HepG2 (cell line): ENCODE results near the gene OTOP3. TPM values are rescaled to one million over a fixed set of nuclear protein-coding genes. Genes with fewer than 3 reads are reported as not detected.
A peak's percentile ranks its signal among the peaks of the same experiment; 100 is the strongest.

Experiments
- CBX1 ChIP-seq: IDR thresholded peaks from one replicate; pipeline ENCODE4 v1.6.1; 2016; ENCODE audit warnings: antibody characterized with exemption, low read depth
- CERS6 ChIP-seq: sonication (generic); formaldehyde crosslinking; IDR thresholded peaks from 2 replicates; pipeline ENCODE4 v1.5.0; 2020; ENCODE audit warnings: missing genetic modification reagents
- HDAC1 ChIP-seq: sonication (generic); formaldehyde crosslinking; IDR thresholded peaks from 2 replicates; pipeline ENCODE4 v1.5.1; 2020; ENCODE audit warnings: mild to moderate bottlenecking, missing genetic modification reagents
- KAT2B ChIP-seq: fragments of 150-350 bp; IDR thresholded peaks from 2 replicates; pipeline ENCODE4 v1.6.1; 2014; ENCODE audit warnings: low read depth, low read length, borderline replicate concordance
- KDM1A ChIP-seq: IDR thresholded peaks from 2 replicates; pipeline ENCODE4 v1.6.1; 2016; ENCODE audit warnings: missing compliant biosample characterization
- NCOA5 ChIP-seq: sonication (generic); formaldehyde crosslinking; IDR thresholded peaks from 2 replicates; pipeline ENCODE4 v1.4.0; 2020; ENCODE audit warnings: missing genetic modification reagents
- NFE2L2 ChIP-seq: fragments of 150-350 bp; IDR thresholded peaks from 2 replicates; pipeline ENCODE4 v1.6.1; 2014; ENCODE audit warnings: low read length
- NR3C1 ChIP-seq: sonication (generic); formaldehyde crosslinking; IDR thresholded peaks from 2 replicates; pipeline ENCODE4 v1.4.0; 2020; ENCODE audit warnings: missing genetic modification reagents
- TFDP2 ChIP-seq: sonication (generic); formaldehyde crosslinking; IDR thresholded peaks from 2 replicates; pipeline ENCODE4 v1.4.0; 2020; ENCODE audit warnings: missing genetic modification reagents
- ZFYVE20 ChIP-seq: sonication (generic); formaldehyde crosslinking; IDR thresholded peaks from 2 replicates; pipeline ENCODE4 v1.8.0; 2023; ENCODE audit warnings: low read depth, mild to moderate bottlenecking, moderate library complexity, missing genetic modification reagents, borderline replicate concordance
- ZNF547 ChIP-seq: sonication (generic); formaldehyde crosslinking; IDR thresholded peaks from 2 replicates; pipeline ENCODE4 v1.5.1; 2020; ENCODE audit warnings: mild to moderate bottlenecking, missing genetic modification reagents
- ZNF746 ChIP-seq: sonication (generic); formaldehyde crosslinking; IDR thresholded peaks from 2 replicates; pipeline ENCODE4 v1.8.0; 2022; ENCODE audit warnings: mild to moderate bottlenecking, missing genetic modification reagents
- ZNF816 ChIP-seq: sonication (generic); formaldehyde crosslinking; IDR thresholded peaks from 2 replicates; pipeline ENCODE4 v1.8.0; 2022; ENCODE audit warnings: missing genetic modification reagents, mild to moderate bottlenecking, borderline replicate concordance
- polyA plus RNA-seq, 8 experiments: library from polyadenylated mRNA; depleted of rRNA in 3 of 8; stranded (reverse) in 7 of 8; unstranded in 1 of 8; fragments of >200 nt; fragmentation: Illumina TruSeq in 4 of 8; extraction: Trizol in 4 of 8; gene quantifications; 2 replicates each; pipeline versions ENCODE4 v1.2.1 to v1.2.3, GENCODE V29; 2011 to 2016; ENCODE audit warnings: low read depth in 4 of 8, missing spikeins in 1 of 8, mixed read lengths in 1 of 8; ENCODE audit not compliant: insufficient read depth in 1 of 8
- total RNA-seq, 5 experiments: library from RNA; depleted of rRNA; stranded (reverse); fragments of >200 nt; fragmentation: Illumina TruSeq; extraction: Trizol; gene quantifications; 2 replicates each; pipeline ENCODE4 v1.2.3, GENCODE V29; 2016; ENCODE audit warnings: low read depth in 1 of 5
- TF ChIP-seq, protein P1 (sequence below): sonication (generic); formaldehyde crosslinking; IDR thresholded peaks from one replicate; pipeline ENCODE4 v1.5.1; 2020; ENCODE audit warnings: mild to moderate bottlenecking, missing genetic modification reagents; ENCODE audit errors: not compliant biosample characterization
- TF ChIP-seq, protein P2 (sequence below): sonication (generic); formaldehyde crosslinking; IDR thresholded peaks from 2 replicates; pipeline ENCODE4 v1.5.0; 2020; ENCODE audit warnings: missing genetic modification reagents
- TF ChIP-seq, protein P3 (sequence below): sonication (generic); formaldehyde crosslinking; IDR thresholded peaks from 2 replicates; pipeline ENCODE4 v1.4.0; 2020; ENCODE audit warnings: mild to moderate bottlenecking, missing genetic modification reagents

Gene OTOP3
- total and polyA plus RNA-seq, 2 of the 13 experiments (the other 11 are each of a cell fraction or from before 2014, with no cell fraction given), result not detected

- no peak for TF ChIP-seq KAT2B
- no peak for TF ChIP-seq CERS6 (CRISPR knock-in tag)
- no peak for TF ChIP-seq ZFYVE20
- no peak for TF ChIP-seq NCOA5
- TF ChIP-seq ZNF746 (CRISPR knock-in tag), result 0 out of 2 replicates have a peak, but pooled peaks have one; percentile 29
- TF ChIP-seq, protein P1, sequence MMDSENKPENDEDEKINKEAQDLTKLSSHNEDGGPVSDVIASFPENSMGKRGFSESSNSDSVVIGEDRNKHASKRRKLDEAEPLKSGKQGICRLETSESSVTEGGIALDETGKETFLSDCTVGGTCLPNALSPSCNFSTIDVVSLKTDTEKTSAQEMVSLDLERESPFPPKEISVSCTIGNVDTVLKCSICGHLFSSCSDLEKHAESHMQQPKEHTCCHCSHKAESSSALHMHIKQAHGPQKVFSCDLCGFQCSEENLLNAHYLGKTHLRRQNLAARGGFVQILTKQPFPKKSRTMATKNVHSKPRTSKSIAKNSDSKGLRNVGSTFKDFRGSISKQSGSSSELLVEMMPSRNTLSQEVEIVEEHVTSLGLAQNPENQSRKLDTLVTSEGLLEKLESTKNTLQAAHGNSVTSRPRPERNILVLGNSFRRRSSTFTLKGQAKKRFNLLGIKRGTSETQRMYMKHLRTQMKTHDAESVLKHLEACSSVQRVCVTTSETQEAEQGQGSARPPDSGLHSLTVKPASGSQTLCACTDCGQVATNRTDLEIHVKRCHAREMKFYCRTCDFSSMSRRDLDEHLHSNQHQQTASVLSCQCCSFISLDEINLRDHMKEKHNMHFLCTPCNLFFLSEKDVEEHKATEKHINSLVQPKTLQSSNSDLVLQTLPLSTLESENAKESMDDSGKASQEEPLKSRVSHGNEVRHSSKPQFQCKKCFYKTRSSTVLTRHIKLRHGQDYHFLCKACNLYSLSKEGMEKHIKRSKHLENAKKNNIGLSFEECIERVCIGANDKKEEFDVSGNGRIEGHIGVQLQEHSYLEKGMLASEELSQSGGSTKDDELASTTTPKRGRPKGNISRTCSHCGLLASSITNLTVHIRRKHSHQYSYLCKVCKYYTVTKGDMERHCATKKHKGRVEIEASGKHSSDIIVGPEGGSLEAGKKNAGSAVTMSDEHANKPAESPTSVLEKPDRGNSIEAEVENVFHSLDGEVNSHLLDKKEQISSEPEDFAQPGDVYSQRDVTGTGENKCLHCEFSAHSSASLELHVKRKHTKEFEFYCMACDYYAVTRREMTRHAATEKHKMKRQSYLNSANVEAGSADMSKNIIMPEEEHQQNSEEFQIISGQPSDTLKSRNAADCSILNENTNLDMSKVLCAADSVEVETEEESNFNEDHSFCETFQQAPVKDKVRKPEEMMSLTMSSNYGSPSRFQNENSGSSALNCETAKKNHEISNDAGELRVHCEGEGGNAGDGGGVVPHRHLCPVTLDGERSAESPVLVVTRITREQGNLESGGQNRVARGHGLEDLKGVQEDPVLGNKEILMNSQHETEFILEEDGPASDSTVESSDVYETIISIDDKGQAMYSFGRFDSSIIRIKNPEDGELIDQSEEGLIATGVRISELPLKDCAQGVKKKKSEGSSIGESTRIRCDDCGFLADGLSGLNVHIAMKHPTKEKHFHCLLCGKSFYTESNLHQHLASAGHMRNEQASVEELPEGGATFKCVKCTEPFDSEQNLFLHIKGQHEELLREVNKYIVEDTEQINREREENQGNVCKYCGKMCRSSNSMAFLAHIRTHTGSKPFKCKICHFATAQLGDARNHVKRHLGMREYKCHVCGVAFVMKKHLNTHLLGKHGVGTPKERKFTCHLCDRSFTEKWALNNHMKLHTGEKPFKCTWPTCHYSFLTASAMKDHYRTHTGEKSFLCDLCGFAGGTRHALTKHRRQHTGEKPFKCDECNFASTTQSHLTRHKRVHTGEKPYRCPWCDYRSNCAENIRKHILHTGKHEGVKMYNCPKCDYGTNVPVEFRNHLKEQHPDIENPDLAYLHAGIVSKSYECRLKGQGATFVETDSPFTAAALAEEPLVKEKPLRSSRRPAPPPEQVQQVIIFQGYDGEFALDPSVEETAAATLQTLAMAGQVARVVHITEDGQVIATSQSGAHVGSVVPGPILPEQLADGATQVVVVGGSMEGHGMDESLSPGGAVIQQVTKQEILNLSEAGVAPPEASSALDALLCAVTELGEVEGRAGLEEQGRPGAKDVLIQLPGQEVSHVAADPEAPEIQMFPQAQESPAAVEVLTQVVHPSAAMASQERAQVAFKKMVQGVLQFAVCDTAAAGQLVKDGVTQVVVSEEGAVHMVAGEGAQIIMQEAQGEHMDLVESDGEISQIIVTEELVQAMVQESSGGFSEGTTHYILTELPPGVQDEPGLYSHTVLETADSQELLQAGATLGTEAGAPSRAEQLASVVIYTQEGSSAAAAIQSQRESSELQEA, result peak; percentile 65
- TF ChIP-seq ZNF547, result peak; percentile 66; the same call in 1 of the 2 replicates
- no peak; the same call in 1 of the 2 replicates for TF ChIP-seq HDAC1
- no peak for TF ChIP-seq NR3C1 (CRISPR knock-in tag)
- TF ChIP-seq, protein P2, sequence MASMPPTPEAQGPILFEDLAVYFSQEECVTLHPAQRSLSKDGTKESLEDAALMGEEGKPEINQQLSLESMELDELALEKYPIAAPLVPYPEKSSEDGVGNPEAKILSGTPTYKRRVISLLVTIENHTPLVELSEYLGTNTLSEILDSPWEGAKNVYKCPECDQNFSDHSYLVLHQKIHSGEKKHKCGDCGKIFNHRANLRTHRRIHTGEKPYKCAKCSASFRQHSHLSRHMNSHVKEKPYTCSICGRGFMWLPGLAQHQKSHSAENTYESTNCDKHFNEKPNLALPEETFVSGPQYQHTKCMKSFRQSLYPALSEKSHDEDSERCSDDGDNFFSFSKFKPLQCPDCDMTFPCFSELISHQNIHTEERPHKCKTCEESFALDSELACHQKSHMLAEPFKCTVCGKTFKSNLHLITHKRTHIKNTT (CRISPR knock-in tag), result no peak
- TF ChIP-seq ZNF816 (CRISPR knock-in tag), result no peak
- peak; percentile 91 for TF ChIP-seq TFDP2 (CRISPR knock-in tag)
- no peak for TF ChIP-seq KDM1A (CRISPR knock-in tag)
- TF ChIP-seq, protein P3, sequence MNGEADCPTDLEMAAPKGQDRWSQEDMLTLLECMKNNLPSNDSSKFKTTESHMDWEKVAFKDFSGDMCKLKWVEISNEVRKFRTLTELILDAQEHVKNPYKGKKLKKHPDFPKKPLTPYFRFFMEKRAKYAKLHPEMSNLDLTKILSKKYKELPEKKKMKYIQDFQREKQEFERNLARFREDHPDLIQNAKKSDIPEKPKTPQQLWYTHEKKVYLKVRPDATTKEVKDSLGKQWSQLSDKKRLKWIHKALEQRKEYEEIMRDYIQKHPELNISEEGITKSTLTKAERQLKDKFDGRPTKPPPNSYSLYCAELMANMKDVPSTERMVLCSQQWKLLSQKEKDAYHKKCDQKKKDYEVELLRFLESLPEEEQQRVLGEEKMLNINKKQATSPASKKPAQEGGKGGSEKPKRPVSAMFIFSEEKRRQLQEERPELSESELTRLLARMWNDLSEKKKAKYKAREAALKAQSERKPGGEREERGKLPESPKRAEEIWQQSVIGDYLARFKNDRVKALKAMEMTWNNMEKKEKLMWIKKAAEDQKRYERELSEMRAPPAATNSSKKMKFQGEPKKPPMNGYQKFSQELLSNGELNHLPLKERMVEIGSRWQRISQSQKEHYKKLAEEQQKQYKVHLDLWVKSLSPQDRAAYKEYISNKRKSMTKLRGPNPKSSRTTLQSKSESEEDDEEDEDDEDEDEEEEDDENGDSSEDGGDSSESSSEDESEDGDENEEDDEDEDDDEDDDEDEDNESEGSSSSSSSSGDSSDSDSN (CRISPR knock-in tag), result no peak
- no peak for TF ChIP-seq CBX1
- no peak for TF ChIP-seq NFE2L2
Measured at GRCh38 chr17:74923538-74924249, 12.0 kb upstream of the OTOP3 start (continued).
